Activated B cell treated with CpG ODN at 0.5 μM for 24 hours (primary cell): Measurements from ENCODE around the gene MAP2K6. TPM values are rescaled to one million over a fixed set of nuclear protein-coding genes. Genes with fewer than 3 reads are reported as not detected.

ENCODE experiments used
- ATAC-seq: fragments of 200-7000 bp; cut with Tn5 transposase; one replicate; pipeline ENCODE4 v1.10.0; 2021; ENCODE audit warnings: low read depth, mild to moderate bottlenecking, moderate library complexity
- CTCF ChIA-PET: fragments of 350-600 bp; sonication (Branson Sonifier 250); formaldehyde crosslinking; loops from one replicate; lab custom pipeline; 2021; ENCODE audit warnings: antibody characterized with exemption; lab: Charles Lee
- POLR2A ChIA-PET: fragments of 350-600 bp; sonication (Branson Sonifier 250); formaldehyde crosslinking; loops from one replicate; lab custom pipeline; 2021; ENCODE audit warnings: antibody characterized with exemption; lab: Charles Lee
- DNase-seq: peaks from one replicate; pipeline ENCODE4 v3.0.0; 2022
- H3K27ac Mint-ChIP-seq: one replicate; pipeline ENCODE4 v1.8.0; 2020; ENCODE audit warnings: mixed read lengths
- H3K27me3 Mint-ChIP-seq: one replicate; pipeline ENCODE4 v1.8.0; 2021; ENCODE audit warnings: mixed read lengths
- H3K36me3 Mint-ChIP-seq: one replicate; pipeline ENCODE4 v1.8.0; 2021; ENCODE audit warnings: low read depth, mixed read lengths
- H3K4me1 Mint-ChIP-seq: one replicate; pipeline ENCODE4 v1.8.0; 2021; ENCODE audit warnings: mixed read lengths
- H3K4me3 Mint-ChIP-seq: one replicate; pipeline ENCODE4 v1.8.0; 2020; ENCODE audit warnings: mild to moderate bottlenecking, mixed read lengths
- H3K9me3 Mint-ChIP-seq: one replicate; pipeline ENCODE4 v1.8.0; 2020; ENCODE audit warnings: mixed read lengths
- intact Hi-C: fragments of 100-400 bp; cut with micrococcal nuclease; formaldehyde crosslinking; loops from one replicate; pipeline ENCODE4 v1.15.1; 2024
- total RNA-seq: library from RNA; stranded (reverse); gene quantifications from 2 replicates; pipeline ENCODE4 v1.2.3, GENCODE V29; 2022
- TF ChIP-seq, protein P1 (sequence below): fragments of 200-600 bp; IDR thresholded peaks from one replicate; pipeline ENCODE4 v1.8.0; 2022; ENCODE audit warnings: antibody characterized with exemption, mild to moderate bottlenecking

The MAP2K6 gene
- total RNA-seq, 1 donor from 2014 or later: 2.9 TPM

DNA sequence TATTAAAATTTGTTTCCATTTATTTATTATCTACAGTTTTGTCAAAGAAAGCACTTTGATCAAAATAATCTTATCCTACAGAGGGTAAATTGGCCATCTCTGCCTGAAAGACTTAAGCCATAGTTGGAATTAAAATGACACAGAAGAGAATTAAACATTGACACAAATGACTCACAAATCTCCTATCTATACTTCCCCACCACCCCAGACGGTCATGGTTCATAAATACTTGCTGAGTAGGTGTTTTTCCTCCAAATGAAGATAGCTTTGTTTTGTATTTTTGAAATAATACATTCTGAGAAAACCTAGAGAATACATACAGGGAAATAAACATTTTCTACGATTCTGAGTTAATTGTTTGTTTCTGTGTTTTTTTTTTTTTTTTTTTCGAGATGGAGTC lies 142.8 kb downstream of the MAP2K6 start:
- peaks cover 14% of the 10 kb centered on the region for H3K4me1 Mint-ChIP-seq
- H3K27me3 Mint-ChIP-seq: no peaks in the 10 kb centered on the region
- H3K27ac Mint-ChIP-seq: no peak overlapping the region
- TF ChIP-seq, protein P1, sequence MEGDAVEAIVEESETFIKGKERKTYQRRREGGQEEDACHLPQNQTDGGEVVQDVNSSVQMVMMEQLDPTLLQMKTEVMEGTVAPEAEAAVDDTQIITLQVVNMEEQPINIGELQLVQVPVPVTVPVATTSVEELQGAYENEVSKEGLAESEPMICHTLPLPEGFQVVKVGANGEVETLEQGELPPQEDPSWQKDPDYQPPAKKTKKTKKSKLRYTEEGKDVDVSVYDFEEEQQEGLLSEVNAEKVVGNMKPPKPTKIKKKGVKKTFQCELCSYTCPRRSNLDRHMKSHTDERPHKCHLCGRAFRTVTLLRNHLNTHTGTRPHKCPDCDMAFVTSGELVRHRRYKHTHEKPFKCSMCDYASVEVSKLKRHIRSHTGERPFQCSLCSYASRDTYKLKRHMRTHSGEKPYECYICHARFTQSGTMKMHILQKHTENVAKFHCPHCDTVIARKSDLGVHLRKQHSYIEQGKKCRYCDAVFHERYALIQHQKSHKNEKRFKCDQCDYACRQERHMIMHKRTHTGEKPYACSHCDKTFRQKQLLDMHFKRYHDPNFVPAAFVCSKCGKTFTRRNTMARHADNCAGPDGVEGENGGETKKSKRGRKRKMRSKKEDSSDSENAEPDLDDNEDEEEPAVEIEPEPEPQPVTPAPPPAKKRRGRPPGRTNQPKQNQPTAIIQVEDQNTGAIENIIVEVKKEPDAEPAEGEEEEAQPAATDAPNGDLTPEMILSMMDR: no peak
- ATAC-seq (no peak), DNase-seq (no peak)
- H3K4me3 Mint-ChIP-seq: no peak overlapping the region
- intact Hi-C loops: no loop called here
- H3K36me3 Mint-ChIP-seq: no peaks in the 10 kb centered on the region
- ChIA-PET CTCF (no interaction called here), POLR2A (no interaction called here)
- H3K9me3 Mint-ChIP-seq: peaks cover 4% of the 10 kb centered on the region

DNA sequence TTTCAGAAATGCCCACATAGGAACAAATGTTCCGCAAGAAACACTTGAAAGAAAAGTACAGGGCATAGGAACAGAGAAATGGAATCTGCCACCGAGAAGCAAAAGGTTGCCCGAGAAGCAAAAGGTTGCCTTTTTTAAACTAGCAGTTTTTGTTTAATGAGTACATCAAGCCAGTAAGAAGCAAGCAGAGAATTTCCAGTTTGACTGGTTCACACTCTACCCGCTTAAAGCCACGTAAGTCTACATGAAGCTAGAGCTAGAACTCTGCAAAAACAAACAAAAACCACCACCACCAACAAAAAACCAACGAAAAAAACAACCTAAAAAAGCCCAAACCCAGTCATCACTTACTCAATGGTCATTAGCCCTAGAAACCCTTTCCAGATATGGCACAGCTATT lies 144.3 kb downstream of the MAP2K6 start:
- Mint-ChIP-seq H3K9me3 (peaks cover 4% of the 10 kb centered on the region), H3K4me3 (no peak overlapping the region), H3K4me1 (peaks cover 3% of the 10 kb centered on the region), H3K36me3 (no peaks in the 10 kb centered on the region), H3K27ac (no peak overlapping the region), H3K27me3 (no peaks in the 10 kb centered on the region)
- TF ChIP-seq, protein P1: no peak
- no peak for DNase-seq
- CTCF ChIA-PET: no interaction called here
- intact Hi-C loops: no loop called here
- ATAC-seq: no peak
- POLR2A ChIA-PET: no interaction called here

DNA sequence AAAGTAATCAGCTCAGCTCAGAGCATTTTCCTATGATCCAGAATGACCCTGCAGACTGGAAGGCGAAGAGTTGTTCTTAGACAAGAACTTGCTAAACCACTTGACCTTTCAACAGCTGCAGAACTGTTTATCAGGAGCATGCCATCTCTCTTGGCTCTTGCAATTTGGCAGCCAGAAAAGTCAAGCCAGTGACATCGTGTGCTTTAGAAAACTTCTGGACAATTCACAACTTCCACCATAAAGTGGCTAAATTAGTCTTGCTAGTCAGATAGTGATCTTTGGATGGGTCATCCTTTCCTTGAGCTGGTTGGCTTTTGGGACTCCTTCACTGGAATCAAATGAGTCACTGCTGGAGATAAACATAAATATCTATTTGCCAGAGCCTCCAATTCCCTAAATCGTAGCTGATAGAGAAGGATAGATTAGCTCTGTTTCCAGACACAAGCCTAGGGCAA lies 146.5 kb downstream of the MAP2K6 start:
- ATAC-seq (no peak), DNase-seq (no peak)
- Mint-ChIP-seq H3K4me1 (no peaks in the 10 kb centered on the region), H3K27me3 (no peaks in the 10 kb centered on the region), H3K4me3 (no peak overlapping the region), H3K36me3 (no peaks in the 10 kb centered on the region), H3K27ac (no peak overlapping the region), H3K9me3 (peaks cover 4% of the 10 kb centered on the region)
- POLR2A ChIA-PET: no interaction called here
- TF ChIP-seq, protein P1: no peak
- CTCF ChIA-PET: no interaction called here
- intact Hi-C loops: loop anchor here (10.0 kb wide), 1 partner anchor 1064 kb away; no protein-coding TSS in a partner anchor

DNA sequence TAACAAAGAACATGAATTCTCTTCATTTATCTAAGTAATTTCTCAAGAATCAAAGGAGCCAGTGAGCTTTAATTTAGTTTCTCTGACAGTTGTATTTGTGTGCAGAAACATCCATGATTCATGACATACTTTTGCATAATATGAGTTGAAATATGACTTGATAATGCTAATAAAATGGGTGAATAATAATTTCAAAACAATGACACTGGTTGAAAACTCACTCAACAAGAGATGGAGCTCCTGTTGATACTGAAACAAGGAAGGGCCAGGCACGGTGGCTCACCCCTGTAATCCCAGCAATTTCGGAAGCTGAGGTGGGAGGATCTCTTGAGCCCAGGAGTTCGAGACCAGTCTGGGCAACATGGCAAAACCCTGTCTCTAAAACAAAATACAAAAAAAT lies 147.0 kb downstream of the MAP2K6 start:
- Mint-ChIP-seq H3K27ac (no peak overlapping the region), H3K27me3 (no peaks in the 10 kb centered on the region), H3K4me1 (no peaks in the 10 kb centered on the region), H3K36me3 (no peaks in the 10 kb centered on the region), H3K9me3 (peaks cover 4% of the 10 kb centered on the region), H3K4me3 (no peak overlapping the region)
- TF ChIP-seq, protein P1: no peak
- intact Hi-C loops: loop anchor here (10.0 kb wide), 1 partner anchor 1063 kb away; no protein-coding TSS in a partner anchor
- ATAC-seq: no peak
- POLR2A ChIA-PET: no interaction called here
- no peak for DNase-seq
- CTCF ChIA-PET: no interaction called here

DNA sequence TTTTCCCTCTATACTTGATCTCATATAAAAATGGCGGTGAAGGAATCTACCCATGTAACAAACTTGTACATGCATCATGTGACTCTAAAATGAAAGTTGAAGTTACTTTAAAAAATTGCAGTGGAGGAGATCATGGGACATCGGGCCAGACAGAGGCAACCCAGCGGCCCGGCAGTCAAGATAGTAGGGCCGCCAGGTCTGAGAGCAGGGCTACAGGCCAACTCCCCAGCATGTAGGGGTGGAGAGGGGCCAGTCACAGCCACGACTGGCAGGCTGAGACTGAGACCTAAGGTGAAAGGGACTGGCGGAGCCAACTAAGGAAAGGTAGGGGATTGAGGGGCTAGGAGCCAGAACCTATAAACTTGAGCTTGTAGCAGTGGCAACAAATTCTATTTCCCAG lies 150.9 kb downstream of the MAP2K6 start:
- POLR2A ChIA-PET: no interaction called here
- TF ChIP-seq, protein P1: no peak
- ATAC-seq (no peak), DNase-seq (no peak)
- CTCF ChIA-PET: interaction anchor here (1.1 kb wide), 1 partner anchor 987 kb away, joined by 4 read pairs; no protein-coding TSS in a partner anchor
- Mint-ChIP-seq H3K4me3 (no peak overlapping the region), H3K9me3 (no peaks in the 10 kb centered on the region), H3K36me3 (no peaks in the 10 kb centered on the region), H3K4me1 (peaks cover 5% of the 10 kb centered on the region), H3K27me3 (peaks cover 6% of the 10 kb centered on the region), H3K27ac (no peak overlapping the region)
- intact Hi-C loops: loop anchor here (10.0 kb wide), 1 partner anchor 1059 kb away; no protein-coding TSS in a partner anchor
